OCI-LY1 (cell line): ENCODE measurements around the gene SUPT5H.
"Not testable (repeated sequence)": the region's sequence is repeated elsewhere in the genome, so short reads cannot be mapped to it uniquely, and the experiment has no call there.

Experiments used
- EZH2 ChIP-seq: fragments of 200-600 bp; sonication (generic), shearing (Covaris generic); IDR thresholded peaks from 2 replicates; pipeline ENCODE4 v1.8.0; 2017; ENCODE audit warnings: borderline replicate concordance, mixed run types, mild to moderate bottlenecking, antibody characterized with exemption, low read length, moderate library complexity, mixed read lengths
- TF ChIP-seq, protein P1 (sequence below): fragments of 200-600 bp; sonication (generic), shearing (Covaris generic); IDR thresholded peaks from 2 replicates; pipeline ENCODE4 v1.5.1; 2017; ENCODE audit warnings: mild to moderate bottlenecking, antibody characterized with exemption, low read length, moderate library complexity, mixed read lengths

DNA sequence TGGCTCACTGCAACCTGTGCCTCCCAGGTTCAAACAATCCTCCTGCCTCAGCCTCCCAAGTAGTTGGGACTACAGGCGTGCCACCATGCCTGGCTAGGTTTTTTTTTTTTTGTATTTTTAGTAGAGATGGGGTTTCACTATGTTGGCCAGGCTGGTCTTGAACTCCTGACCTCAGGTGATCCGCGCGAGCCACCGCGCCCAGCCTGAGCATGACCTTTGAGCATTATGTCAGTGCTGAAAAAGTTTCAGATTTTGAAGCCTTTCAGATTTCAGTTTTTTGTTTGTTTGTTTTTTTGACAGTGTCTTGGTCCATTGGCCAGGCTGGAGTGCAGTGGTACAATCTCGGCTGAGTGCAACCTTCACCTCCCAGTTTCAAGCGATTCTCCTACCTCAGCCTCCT is 5.9 kb downstream of the SUPT5H start:
- TF ChIP-seq, protein P1, sequence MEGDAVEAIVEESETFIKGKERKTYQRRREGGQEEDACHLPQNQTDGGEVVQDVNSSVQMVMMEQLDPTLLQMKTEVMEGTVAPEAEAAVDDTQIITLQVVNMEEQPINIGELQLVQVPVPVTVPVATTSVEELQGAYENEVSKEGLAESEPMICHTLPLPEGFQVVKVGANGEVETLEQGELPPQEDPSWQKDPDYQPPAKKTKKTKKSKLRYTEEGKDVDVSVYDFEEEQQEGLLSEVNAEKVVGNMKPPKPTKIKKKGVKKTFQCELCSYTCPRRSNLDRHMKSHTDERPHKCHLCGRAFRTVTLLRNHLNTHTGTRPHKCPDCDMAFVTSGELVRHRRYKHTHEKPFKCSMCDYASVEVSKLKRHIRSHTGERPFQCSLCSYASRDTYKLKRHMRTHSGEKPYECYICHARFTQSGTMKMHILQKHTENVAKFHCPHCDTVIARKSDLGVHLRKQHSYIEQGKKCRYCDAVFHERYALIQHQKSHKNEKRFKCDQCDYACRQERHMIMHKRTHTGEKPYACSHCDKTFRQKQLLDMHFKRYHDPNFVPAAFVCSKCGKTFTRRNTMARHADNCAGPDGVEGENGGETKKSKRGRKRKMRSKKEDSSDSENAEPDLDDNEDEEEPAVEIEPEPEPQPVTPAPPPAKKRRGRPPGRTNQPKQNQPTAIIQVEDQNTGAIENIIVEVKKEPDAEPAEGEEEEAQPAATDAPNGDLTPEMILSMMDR = not testable (repeated sequence)
- not testable (repeated sequence) for TF ChIP-seq EZH2
